Cortex of kidney (tissue), 1 donor: Measurements from ENCODE around the gene KLF4.

Source experiments
- DNase-seq: peaks from one replicate; lab custom pipeline; 2025; lab: John Stamatoyannopoulos, UW

KLF4 gene

DNA sequence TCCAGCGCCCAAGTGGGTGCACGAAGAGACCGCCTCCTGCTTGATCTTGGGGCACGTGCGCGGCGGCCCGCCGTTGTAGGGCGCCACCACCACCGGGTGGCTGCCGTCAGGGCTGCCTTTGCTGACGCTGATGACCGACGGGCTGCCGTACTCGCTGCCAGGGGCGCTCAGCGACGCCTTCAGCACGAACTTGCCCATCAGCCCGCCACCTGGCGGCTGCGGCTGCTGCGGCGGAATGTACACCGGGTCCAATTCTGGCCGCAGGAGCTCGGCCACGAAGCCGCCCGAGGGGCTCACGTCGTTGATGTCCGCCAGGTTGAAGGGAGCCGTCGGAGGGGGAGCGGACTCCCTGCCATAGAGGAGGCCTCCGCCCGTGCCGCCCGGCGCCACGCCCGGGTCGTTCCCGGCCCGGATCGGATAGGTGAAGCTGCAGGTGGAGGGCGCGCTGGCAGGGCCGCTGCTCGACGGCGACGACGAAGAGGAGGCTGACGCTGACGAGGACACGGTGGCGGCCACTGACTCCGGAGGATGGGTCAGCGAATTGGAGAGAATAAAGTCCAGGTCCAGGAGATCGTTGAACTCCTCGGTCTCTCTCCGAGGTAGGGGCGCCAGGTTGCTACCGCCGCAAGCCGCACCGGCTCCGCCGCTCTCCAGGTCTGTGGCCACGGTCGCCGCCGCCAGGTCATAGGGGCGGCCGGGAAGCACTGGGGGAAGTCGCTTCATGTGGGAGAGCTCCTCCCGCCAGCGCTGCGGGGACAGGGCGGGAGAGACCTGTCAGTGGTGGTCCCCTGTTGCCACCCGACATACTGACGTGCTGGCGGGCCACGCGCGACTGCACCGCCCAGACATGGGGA is 1.8 kb downstream of the KLF4 start:
- DNase-seq: no peak

DNA sequence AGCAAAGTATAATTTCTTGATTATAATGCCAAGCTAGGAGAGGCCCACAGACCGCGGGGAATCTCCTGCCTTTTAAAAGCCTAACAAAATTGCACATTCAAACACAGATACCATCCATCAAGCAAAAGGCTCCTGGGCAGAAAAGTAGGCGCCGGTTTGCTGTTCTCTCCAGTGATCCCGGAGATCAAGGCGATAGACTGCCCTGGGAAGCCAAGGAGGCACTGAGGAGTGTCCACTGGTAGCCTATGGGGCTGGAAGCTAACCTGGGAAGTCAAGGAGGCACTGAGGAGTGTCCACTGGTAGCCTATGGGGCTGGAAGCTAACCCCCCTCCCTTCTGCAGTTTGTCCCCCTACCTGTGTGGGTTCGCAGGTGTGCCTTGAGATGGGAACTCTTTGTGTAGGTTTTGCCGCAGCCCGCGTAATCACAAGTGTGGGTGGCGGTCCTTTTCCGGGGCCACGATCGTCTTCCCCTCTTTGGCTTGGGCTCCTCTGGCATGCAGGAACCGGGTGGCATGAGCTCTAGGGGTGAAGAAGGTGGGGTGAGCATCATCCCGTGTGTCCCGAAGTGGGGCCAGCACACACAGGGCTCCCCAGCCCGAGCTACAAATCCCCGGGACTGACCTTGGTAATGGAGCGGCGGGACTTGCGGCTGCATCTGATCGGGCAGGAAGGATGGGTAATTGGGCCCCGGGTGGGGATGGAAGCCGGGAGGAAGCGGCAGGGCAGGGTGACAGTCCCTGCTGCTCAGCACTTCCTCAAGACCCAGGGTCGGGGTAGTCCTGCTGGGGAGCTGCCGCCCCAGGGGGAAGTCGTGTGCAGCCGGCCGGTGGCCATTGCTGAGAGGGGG is 2.7 kb downstream of the KLF4 start:
- no peak for DNase-seq

DNA sequence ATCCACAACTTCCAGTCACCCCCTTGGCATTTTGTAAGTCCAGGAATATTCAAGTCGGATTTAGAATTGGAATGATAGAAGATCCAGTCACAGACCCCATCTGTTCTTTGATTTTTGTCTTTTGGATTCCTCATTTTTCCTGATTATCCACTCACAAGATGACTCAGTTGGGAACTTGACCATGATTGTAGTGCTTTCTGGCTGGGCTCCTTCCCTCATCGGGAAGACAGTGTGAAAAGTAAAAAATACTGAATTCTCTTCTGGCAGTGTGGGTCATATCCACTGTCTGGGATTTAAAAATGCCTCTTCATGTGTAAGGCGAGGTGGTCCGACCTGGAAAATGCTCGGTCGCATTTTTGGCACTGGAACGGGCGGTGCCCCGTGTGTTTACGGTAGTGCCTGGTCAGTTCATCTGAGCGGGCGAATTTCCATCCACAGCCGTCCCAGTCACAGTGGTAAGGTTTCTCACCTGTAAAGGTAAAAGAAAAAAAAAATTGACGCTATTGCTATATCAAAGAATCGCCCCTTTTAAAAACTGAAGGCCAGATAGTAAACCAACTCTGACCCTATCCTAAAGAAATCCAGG is 4.0 kb downstream of the KLF4 start:
- no peak for DNase-seq

DNA sequence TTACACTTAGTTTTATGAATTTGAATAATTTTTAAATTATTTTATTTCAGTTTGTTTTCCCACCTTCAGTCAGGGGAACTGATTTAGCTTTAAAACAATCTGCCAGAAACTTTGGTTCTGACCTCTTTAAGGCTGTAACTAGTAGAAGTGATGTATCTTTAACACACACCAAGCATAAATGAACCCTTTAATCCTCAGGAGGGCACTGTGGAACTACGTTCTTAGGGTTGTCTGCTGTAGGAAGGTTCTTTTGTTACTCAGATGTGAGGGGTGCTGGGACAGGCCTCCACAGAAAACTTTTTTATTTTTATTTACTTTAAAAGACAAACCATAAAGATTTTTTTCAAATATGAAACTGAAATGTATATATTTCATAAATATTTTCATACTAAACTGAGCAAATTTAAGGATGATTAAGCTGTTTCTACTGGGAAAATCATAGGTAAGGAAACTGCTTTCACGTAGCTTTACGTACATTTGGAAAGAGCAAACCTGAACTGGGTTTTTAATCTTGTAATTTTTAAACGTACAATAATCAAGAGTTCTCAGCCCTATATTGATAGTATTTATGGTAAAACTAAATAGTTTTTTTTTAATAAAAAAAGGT is 5.3 kb downstream of the KLF4 start:
- no peak for DNase-seq

DNA sequence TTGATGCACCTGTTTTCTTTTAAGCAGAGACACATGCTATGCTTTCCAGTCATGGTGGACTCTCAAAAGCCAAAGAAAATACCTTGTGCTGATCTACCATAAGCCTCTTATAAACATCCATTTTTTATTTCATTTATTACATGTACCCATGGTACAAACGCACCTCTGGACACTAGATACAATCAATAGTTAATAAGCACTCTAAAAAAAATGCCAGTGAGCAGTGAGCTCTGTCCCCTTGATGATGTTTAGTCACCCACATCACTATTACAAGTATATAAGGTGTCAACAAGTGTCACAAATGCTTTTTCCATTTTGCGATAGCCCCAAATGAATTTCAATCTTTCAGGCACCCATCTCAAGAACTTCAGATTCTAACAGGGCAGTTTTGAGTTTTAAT is 5.9 kb downstream of the KLF4 start:
- DNase-seq: no peak

DNA sequence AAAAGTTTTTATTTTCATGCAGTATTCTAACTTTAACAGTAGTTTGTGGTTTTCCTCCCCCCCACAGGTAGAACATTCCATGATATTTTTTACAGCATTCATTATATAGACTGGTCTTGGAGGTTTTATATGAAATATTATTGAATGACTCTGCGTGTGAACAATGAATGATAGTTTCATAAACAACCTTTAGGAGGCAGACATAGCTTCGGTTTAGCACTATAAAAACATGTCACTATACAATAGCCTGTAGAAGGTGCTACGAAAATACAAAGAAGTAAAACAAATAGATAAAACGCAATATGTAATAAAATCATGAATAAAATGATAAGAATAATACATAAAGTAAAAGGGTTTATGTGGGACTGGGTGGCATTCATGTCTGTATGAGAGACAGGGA is 8.5 kb downstream of the KLF4 start:
- no peak for DNase-seq

DNA sequence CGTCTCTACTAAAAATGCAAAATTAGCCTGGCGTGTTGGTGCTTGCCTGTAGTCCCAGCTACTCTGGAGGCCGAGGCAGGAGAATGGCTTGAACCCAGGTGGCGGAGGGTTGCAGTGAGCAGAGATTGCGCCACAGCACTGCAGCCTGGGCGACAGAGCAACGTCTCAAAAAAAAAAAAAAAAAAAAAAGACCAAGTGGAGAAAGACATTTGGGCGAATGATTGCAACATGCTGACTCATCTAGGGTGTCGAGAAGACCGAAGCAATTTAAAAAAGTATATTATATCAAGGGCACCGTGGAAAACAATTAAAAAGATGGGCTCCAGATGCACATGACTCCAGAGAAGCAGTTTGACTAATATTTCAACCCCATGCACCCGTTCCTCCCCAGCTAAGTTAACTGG is 9.2 kb downstream of the KLF4 start:
- DNase-seq: no peak

DNA sequence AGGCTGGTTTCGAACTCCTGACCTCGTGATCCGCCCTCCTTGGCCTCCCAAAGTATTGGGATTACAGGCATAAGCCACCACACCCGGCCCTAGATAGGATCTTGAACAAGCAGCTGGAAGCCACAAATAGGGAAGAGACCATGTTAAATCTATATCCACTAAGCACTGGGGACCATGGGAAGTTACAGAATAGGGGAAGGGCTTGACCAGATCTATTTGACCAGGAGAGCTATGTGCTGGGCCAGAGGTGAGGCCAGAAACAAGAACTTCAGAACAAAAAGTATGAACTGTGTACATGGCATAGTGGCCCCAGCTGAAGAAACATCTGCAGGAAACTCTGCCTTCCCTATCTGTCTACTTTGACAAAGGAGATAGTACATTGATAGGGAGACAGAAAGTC is 10.8 kb downstream of the KLF4 start:
- no peak for DNase-seq

DNA sequence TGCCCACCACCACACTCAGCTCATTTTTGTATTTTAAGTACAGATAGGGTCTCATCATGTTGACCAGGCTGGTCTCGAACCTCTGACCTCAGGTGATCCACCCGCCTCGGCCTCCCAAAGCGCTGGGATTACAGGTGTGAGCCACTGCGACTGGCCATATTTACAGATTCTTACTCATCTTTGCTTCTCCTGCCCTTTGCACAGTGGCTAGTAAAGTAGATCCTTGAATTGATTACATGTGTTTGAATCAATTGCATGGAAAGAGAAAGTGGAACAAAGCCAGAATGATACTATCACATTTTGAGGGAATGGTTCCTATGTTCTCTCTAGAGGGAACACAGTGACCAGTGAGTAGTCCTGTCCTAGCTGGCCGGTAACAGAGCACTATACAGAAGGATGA is 15.4 kb downstream of the KLF4 start:
- DNase-seq: no peak

DNA sequence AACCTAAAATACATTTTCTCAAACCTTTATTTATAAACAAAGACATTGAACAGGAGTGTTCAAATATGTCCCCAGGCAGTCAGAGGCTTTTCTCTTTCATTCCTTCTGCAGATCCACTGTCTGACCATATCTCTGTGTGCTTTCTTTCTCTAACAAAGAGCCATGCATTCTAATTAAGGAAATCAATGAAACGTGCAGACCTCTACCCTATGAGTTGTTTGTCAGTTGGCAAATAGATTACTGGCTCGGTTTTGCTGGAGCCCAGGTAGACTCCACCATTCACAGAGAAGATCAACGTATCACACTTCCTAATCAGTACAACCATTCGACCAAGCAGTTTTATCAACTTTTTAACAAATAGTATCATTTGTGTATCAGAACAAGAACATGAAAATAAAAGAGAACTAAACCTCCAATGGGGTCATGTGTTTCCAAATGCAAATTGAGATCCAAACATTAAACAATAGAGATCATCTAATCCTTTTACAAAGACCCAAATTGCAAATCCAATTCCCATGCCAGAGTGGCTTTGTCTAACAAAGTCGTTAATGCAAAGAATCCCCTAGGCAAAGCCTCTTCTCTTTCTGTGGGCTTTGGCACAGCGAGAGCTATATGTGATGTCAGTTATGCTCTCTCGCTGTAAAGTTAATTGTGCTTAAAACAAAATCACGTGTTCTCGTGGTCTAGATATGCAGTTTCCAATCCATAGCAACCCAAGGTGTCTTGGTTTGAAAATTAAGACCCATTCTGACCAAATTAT is 16.8 kb downstream of the KLF4 start:
- no peak for DNase-seq

DNA sequence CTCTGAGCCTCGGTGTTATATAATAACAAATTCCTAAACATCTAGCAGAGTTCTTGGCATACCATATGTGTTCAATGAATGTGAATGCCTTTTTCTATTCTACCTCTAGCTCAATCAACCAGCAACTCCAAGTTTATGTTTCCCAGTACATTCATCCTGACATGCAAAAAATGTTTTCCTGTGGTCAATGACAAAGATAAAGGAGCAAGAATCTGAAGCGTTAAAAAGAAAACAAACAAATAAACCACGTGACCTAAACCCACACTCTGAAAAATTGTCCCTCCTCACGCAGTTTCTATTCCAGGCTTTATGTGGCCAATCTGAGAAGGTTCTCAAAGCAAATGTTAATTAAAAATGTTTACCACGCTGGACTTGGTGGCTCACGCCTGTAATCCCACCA is 18.0 kb downstream of the KLF4 start:
- no peak for DNase-seq

DNA sequence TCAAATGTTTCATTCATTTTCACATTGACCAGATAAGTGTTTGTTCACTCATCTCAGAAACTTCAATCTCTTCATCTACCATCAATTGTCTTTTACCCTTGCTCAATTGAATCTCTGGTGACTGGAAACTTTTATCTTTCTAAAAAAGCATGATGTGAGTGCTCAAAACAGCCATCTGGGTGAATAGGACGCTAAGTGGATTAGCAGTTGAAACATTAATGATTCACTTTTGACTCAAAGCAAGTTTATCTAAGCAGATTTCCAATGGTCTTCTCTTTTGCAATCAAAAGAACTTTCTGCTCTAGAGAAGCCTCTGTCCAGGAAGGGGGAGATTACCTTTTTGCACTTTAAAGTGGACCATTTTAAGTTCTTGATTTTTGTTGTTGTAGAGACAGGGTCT is 22.2 kb downstream of the KLF4 start:
- no peak for DNase-seq

DNA sequence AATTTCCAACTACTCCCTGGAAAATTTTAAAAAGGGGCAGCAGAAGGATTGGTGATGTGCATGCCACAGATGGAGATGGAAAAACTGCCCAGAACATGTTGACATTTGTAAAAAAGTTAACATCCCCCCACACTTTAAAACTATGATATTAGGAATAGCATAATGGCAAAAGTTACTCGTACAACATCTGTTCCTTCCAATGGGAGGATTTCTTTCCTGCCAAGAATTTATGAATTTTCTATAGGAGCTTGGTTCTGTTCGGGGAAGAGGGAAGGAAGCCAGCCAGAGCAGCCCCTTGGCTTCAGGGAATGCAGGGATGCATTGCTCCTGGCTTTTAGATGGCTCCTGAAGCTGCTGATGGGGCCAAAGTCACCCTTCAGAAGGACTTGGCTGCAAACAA is 22.7 kb downstream of the KLF4 start:
- DNase-seq: no peak

DNA sequence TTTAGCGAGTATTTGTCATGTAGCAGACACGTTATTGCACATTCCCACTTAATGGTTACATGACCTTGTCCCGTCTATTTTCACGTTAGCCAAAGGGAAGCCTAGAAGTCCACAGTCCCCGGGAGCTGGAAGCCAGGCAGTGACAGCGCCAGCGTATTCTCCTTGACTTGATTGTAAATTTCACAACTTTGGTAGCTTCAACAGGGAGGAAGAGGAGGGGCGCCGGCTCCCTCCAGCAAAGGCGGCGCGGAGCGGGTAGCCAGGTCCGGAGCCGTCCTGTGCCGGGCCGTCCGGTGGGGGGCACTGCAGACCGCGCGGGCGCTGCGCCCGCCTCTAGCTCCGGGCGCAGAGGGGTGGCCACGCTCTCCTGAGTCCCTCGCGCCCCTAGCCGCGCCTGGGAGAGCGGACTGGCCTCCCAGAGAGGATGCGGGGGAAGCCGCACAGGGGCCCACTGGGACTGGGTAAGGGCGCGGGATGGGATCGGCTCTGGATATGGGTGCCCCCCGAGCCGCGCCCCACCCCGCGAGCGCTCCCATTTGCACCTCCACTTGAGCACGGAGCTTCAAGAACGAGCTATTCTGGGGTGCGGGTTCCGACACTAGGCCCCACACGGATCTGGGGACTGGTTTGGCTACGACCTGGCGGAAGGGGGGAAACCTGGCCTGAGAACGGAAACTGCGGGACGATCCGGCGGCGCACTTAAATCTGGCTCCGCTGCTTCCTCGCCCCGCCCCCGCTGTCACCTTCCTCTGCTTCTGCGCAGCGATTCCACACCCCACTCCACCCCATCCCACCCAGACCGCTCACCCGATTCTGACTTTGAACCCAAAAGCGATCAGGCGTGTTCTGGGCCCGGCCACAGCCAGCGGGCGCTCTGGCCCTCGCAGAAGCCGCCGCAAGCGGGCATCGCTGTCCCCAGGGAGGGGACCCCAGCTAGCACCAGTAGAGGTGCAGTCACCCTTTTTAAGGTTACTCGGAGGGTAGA is 23.8 kb downstream of the KLF4 start:
- no peak for DNase-seq

DNA sequence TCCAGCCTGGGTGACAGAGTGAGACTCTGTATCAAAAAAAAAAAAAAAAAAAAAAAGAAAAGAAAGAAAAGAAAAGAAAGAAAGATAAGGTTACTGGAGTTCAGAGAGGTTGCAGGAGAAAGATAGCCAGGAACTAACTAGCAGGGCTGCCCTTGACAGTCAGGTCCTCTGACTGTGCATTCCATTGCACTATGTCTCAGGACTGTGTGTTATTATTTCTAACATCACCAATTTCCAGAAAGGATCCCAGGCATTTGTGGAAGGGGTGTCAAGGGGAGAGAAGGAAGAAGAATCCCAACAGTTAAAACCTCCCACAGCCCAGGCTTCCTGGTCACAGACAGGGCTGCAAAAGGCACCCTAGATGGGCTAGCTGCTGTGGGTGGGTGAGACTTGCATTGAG is 25.1 kb downstream of the KLF4 start:
- DNase-seq: no peak

DNA sequence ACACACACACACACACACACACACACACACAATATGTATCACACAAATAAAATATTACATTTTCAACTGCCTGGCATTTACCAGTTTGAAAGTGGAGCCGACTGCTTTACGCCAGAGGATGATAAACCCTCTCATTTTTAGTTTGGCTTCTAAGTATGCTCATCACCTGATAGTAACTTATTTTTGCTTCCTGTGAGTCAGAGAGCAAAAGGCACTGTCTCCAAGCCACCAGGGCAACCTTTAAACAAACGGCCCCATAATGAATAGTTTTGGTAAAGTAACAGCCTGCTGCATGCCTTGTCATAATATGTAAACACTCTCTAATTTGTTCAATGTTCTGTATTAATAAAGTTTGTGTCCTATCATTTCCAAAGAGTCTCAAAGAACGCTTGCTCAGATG is 26.9 kb downstream of the KLF4 start:
- DNase-seq: no peak

DNA sequence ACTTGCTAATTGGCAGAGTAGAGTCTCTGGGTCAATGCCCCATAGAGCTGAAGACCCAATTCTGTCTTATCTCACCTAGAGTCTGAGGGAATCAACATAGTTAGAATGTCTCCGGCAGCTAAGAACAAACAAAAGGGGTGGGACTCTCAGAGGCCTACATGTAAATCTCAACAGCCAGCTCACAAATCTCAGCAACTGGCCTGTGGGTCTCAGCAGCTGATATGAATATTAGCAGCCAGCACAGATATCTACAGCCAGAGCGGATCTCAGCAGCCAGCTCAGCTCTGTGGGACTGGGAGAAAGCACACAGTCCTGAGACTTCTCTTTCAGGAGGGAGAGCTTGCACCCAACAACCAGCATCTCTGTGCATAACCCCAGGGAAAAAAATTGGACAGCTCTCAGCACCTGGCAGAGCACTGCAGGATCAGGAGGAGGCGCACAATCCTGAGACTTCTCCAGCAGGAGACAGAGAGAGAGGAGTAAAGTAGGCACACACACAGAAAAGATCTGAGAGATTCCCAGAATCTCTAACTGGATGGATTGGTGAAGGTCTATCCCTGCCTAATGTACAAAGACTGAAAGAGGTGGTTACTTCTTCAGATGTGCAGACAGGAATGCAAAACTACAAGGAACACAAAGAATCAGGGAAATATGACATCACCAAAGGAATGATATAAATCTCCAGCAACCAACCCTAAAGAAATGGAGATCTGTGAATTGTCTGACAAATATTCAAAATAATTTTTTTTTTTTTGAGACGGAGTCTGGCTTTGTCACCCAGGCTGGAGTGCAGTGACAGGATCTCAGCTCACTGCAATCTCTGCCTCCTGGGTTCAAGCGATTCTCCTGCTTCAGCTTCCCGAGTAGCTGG is 29.2 kb downstream of the KLF4 start:
- DNase-seq: no peak

DNA sequence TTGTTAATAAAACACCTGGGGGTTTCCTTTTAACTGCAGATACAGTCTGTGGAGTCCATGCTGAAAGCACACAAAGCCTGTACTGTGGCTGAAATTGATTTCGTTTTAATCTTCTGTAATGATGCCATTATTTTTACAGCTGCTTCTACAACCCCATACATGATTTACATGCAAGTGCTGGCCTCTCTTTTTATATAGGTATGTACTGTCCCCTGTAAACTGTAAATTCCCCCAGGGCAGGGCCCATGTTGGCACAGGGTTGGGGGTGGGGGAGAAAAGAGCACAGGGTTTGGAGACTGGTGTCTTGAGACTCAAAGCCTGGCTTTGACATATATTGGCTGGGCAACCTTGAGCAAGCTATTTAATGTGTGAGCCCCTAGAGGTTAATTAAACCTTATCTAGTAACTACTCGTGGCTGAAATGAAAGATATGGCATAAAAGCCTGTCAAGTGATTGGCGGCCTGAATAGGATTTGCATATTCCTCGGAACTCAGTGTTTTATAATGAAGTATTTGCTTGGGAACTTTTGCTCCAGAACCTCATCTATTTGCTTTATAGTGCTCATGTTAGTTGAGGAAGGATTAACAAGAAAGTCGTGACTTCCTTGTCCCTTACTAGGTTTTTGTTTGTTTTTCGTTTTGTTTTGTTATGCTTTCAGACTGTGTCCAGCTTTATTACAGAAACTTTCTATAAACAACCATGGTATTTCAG is 34.0 kb downstream of the KLF4 start:
- no peak for DNase-seq

DNA sequence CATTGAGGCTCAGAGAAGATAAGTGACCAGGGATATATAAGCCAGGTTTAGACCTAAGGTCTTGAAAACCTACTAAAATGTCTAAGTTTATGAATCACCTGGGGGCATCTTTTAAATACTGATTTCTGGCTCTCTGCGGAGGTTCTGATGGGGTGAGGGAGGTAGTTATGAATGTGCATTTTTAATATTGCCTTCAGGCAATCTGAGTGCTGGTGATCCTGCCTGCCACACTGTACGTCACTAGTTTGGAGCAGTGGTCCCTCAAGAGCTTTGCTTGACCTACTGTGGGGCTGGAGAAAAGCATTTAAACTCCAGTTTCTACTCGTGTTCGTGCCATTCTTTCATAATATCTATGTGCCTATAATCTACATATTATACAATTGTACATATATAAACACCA is 36.1 kb downstream of the KLF4 start:
- DNase-seq: no peak
